Uterus (tissue), 2 donors: ENCODE data around the gene ZNF222.

Source experiments
- POLR2A ChIP-seq, 2 donors: fragments of 450-650 bp; IDR thresholded peaks; one replicate each; pipeline ENCODE4 v1.6.1; 2016; ENCODE audit warnings: antibody characterized with exemption in 2 of 2, mild to moderate bottlenecking in 1 of 2, moderate library complexity in 1 of 2
- TF ChIP-seq, protein P1 (sequence below), 4 experiments: fragments of 200-600 bp in 2 of 4; fragments of 450-650 bp in 2 of 4; sonication (generic) in 2 of 4; IDR thresholded peaks; one replicate each; pipeline ENCODE4 v1.5.1; 2016 to 2019; ENCODE audit warnings: antibody characterized with exemption in 4 of 4, mild to moderate bottlenecking in 2 of 4, moderate library complexity in 1 of 4

DNA sequence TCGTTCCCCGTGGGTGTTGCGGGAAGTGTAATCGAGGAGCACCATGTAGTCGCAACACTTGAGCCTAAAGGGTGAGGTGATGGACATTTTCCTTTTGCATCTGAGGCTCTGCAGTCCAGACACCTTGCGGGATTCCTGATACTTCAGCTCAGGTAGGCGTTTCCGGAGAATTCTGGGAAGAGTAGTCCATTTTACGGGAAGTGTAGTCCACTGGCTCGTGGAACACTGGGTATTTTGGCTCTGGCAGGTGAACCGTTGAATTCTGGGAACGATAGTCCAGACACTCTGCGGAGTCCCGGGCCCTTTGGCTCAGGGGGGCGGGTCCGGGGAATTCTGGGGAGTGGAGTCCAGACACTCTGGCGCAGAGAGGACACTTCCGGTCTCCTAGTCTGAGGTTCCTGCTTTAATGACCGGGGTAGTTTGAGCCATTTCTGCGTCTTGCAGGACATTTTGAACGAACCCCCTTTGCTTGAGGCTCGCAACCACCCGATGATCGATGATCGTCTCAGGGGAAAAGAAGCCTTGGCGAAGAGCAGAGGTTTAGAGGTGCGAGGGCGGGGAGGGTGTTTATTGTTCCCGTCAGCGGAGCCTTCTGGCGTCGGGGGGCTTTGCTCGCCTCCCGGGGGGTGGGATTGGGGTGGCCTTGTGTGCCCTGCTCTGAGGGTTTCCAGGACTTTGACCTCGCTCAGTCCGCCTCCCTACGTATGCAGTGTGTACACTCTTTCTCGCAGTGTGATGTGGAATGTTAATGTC, 26.6 kb downstream of the ZNF222 start, which contains the start of gene ZNF223:
- TF ChIP-seq, protein P1, sequence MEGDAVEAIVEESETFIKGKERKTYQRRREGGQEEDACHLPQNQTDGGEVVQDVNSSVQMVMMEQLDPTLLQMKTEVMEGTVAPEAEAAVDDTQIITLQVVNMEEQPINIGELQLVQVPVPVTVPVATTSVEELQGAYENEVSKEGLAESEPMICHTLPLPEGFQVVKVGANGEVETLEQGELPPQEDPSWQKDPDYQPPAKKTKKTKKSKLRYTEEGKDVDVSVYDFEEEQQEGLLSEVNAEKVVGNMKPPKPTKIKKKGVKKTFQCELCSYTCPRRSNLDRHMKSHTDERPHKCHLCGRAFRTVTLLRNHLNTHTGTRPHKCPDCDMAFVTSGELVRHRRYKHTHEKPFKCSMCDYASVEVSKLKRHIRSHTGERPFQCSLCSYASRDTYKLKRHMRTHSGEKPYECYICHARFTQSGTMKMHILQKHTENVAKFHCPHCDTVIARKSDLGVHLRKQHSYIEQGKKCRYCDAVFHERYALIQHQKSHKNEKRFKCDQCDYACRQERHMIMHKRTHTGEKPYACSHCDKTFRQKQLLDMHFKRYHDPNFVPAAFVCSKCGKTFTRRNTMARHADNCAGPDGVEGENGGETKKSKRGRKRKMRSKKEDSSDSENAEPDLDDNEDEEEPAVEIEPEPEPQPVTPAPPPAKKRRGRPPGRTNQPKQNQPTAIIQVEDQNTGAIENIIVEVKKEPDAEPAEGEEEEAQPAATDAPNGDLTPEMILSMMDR (IDR thresholded peaks at IDR 0.05), result no peak
- no peak for TF ChIP-seq POLR2A (IDR thresholded peaks at IDR 0.05)
